ENCODE results near the gene C16orf89.
A peak's percentile ranks its signal among the peaks of the same experiment; 100 is the strongest.
"Not testable (repeated sequence)": the region's sequence is repeated elsewhere in the genome, so short reads cannot be mapped to it uniquely, and the experiment has no call there.

C16orf89 gene

DNA sequence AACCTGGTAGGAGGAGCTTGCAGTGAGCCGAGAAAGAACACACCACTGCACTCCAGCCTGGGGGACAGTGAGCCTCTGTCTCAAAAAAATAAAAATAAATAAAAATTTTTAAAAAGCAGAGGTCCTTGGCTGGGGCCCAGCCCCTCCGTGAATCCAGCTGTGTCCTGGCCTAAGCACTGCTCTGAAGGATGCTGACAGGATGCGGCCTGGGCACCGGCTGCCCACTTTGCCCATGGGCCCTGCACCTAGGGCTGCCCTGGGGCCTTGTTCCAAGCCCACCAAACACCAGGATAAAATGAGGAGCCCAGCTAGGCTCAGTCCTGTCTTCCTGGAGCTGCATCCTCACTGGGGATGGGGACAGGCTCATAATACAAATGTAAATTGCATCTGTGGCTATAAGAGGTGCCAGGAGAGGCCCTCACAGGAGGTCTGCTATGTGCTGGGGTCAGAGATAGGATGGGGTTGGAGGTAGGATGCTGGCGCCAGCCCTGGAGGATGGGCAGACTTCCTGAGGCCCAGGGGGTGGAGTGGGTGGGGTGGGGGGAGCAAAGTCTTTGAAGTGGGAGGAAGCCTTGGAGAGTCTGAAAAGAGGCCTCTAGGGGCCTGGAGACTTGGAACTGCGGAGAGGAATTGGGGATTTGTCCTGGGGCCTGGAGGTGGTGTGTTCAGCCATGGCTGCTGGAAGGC, 6.2 kb downstream of the C16orf89 start:
- no peak for DNase-seq

DNA sequence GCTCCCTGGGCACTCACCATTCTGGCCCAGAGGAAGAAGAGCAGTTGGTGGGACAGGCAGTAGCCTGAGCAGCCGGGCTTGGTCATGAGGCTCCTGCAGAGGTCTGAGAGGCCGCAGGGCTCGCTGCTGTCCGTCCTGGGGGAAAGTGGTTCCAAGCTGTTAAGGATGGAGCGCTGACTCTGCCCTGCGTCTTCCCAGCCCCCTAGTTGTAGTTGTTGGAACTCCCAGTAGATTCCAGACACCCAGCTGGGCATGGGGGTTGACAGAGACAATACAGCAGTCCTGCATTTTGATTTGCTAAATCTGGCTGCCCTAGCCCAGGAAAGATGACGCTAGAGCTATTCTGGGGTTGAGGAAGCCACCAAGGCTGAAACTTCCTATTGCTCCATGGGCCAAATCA, 7.3 kb downstream of the C16orf89 start:
- DNase-seq = no peak

DNA sequence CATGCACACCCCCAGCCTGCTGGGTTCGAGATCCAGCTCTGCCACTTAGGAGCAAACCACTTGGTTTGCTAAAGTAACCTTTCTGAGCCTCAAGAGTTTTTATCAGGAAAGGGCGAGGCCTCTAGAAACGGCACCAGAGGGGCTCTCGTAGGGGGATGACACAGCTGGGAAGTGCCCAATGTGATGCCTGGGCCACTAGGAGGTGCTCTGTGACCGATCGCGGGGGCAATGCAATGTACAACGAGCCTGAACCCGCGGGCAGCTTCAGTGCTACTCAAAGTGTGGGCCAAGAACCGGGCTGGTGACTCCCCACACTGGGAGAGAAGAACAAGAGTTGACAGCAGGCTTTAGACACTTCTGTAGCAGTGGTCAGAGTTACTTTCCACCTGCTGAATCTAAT, 9.4 kb downstream of the C16orf89 start:
- no peak for DNase-seq

DNA sequence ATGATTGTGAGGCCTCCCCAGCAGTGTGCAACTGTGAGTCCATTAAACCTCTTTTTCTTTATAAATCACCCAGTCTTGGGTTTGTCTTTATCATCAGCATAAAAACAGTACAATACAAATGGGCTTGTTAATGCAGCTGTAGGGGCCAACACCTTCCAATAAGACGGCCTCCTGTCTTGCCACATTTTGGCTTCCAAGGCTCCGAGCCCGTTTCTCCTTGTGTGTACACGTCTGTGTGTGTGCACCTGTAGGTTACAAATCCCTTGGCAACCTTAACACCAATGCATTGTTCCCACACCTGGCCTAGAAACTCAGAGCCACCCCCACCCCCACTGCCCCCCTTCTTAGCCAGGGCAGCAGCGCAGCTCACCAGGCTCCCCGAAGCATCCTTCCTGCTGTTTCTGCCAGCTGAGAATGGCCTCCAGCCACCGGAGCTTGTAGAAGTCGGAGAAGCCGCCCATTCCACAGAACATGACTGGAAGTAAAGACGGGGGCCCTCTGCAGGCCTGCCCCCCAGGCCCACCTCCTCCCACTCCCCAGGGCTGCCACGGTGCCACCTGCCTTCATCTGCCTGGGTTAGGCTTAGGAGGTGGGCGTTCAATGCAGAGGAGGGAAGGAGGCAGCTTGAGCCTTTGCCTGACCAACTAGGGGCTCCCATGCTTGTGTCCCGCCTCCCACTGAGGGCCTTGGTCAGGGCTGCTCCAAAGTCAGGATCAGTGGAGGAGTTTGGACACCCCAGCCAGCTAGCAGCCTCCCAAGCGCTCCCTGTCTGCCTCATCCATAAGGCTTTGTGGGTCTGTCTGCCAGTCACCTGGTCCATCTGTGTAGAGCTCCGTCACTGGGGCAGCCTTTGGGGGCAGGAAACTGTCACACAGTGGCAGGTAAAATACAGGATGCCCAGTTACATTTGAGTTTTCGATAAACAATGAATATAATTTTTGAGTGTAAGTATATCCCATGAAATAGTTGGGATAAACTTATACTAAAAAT, 10.6 kb downstream of the C16orf89 start:
- DNase-seq = no peak

DNA sequence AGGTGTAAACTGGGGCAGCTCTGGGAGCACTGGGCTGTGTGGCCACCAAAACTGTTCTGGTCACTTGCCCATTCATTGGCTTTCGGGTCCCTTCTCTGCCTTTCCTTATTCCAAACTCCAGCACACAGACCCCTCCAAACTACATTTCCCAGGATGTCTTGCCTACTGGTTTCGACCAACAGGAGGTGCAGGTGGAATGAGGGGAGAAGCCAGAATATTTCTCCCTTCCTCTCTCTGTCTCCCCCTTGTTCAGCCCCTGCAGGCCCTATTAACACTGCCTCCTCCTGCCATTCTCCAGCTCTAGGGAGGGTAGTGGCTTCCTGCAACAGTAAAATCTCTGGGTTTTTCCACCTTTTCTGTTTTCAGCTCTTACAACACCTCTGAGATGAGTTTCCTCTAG, 18.8 kb downstream of the C16orf89 start:
- DNase-seq = no peak

DNA sequence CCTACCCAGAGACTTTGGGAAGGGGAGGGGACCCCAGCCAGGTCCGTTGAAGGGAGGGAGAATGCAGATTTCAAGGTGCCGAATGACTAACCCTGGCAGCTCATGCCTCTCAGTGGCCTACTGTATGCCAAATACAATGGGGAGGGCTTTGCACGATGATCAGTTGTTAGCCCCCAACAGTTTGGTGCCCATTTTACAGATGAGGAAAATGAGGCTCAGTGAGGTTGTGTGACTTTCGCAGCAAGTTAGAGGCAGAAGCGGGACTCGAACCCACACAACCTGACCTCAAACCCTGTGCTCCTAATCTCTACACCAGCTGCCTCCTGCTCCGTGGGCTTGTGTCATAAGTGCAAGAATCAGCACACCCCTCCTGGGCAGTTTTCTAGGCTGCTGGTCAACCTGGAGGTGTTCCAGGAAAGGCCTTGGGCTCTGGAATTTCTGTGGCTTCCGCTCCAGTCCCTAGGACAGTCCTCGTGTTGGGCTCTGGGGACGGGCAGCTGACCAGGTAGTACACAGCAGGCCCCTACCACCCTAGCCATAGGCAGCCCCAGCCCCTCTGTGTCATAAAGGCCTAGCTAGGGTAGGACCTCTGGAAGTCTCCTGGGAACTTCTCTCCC, 20.1 kb downstream of the C16orf89 start:
- DNase-seq = no peak

DNA sequence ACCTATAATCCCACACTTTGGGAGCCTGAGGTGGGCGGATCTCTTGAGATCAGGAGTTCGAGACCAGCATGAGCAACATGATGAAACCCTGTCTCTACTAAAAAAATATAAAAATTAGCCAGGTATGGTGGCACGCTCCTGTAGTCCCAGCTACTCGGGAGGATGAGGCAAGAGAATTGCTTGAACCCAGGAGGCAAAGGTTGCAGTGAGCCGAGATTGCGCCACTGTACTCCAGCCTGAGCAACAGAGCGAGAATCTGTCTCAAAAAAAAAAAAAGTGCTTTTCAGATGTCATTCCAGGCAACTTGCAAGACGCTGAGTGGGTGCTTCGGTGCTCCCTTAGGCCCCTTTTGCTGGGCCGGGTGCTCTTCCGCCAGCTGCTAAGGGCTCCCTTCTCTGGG, 21.2 kb downstream of the C16orf89 start:
- not testable (repeated sequence) for DNase-seq

DNA sequence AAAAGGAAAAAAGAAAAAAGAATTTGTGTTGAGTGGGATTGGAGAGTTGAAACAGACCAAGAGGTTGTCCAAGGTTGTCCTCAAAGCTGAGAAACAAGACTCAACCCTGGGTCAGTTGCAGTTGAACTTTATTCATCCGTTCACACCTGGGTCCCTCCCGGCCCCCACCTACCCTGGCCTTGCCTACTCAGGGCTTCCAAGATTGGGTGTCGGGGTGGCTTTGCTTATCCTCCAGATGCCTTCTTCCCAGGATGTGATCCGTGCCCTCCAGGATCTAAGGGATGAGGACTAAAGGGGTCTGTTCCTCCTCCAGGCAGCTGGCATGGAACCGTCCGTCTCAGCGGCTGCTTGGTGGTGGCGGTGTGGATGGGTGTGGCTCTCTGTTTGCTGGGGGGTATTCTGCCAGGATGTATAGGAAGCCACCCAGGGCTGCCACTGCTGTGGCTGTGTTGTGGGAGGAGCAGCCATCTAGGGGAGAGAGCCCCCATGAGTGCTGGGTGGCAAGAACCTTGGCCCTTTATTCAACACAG, 21.7 kb downstream of the C16orf89 start:
- DNase-seq = no peak

DNA sequence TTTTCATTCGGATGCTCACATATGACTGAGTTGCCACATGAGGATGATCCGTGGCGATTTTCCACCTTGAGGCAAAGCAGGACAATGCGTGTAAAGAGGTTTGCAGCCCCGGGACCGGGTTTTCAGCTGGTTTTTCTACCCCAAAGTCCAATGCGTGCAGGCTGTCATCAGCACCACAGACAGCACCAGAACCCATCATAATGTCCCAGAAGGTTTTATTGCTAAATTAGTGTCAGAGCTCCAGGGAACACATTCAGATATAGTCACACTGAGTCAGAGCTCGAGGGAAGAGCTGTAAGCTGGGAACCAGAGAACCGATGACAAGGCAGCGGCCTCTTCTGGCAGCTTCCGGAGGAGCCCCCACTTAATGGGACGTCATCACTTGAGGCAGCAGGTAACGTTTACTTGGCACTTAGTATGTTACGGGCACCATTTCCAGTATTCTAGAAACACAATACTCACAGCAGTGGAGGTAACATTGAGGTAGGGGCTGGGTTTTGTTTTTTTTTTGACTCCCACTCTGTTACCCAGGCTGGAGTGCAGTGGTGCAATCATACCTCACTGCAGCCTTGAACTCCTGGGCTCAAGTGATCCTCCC, 23.1 kb downstream of the C16orf89 start:
- no peak for DNase-seq

DNA sequence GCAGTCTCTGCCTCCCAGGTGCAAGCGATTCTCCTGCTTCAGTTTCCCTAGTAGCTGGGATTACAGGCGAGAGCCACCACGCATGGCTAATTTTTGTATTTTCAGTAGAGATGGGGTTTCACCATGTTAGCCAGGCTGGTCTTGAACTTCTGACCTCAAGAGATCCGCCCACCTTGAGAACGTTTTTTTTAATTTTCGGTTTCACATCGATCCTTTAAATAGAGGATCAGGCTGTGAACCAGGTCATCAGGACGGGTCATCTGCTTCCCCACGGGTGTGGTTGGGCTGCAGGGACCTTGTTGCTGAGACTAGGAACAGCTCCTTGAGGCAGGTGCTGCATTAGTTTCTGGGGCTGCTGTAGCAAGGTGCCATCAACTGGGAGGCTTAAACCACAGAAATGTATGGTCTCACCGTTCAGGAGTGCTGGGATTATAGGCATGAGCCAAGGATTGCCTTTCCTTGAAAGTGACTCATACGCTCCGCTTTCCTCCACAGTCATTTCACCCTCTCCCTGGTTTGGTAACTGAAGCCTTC, 24.1 kb downstream of the C16orf89 start:
- no peak for DNase-seq

DNA sequence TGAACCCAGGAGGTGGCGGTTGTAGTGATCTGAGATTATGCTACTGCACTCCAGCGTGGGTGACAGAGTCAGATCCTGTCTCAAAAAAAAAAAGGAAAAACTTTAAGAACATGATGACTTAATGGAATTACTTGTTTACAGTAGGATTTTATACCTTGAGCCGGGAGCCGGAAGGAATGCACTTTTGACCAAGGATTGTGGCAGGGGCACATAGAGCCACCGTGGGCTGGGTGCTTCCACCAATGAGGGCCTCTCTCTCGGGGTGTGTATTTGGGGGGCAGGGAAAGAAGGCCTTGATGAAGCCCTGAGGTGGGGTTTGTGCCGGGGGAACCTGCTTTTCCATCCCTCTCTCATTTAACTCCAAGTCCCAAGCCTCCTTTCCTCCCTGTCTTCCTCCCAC, 25.3 kb downstream of the C16orf89 start:
- no peak for DNase-seq

DNA sequence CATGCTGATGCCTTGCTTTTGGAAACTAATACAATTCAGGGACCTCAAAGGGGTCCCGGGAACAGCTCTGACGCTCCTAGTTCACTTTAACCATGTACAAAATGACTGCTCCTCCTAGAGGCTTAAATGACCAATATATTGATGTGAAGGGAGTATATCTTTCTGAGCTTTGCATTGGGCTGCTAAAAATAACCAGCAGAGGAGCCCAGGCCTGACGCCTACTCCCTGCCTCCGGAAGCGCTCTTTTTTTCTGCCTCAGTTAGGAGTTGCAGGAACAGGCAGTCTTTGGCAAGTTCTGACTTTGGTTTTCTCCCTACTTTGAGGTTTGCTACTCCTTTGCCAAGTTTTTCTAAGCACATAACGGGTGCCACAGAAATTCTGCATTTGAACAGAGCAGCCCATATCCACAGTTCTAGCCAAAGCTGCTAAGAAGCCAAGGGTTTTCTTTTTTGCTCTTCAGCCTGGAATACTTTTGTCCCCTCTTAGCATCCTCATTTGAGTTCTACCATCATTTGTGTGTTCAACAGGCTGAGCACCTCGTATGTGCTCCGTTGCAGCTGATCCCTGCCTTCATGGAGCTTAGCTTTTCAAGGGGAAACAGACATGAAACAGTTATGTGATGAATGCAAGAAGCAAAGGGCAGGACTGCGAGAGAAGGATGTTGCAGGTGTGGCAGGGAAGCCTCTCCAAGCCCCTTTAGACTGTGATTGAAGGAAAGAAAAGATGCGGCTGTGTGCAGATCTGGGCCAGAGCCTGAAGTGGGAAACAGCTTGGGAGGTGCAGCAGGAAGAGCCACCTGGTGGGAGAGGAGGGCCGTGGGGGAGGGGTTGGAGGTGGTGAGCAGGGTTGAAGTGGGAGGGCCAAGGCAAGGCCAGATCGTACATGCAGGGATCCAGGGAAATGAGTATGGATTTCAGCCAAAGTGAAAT, 29.3 kb downstream of the C16orf89 start:
- no peak for DNase-seq

DNA sequence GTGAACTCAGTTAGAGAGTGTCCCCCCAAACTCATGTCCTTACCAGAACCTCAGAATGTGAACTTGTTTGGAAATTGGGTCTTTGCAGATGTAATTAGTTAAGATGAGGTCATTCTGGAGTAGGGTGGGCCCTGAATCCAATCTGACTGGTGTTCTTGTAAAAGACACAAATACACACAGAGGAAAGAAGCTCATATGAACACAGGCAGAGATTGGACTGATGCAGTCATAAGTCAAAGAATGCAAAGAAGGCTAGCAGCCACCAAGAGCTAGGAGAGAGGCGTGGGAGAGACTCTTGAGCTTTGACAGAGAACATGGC, 29.9 kb downstream of the C16orf89 start:
- DNase-seq = no peak

DNA sequence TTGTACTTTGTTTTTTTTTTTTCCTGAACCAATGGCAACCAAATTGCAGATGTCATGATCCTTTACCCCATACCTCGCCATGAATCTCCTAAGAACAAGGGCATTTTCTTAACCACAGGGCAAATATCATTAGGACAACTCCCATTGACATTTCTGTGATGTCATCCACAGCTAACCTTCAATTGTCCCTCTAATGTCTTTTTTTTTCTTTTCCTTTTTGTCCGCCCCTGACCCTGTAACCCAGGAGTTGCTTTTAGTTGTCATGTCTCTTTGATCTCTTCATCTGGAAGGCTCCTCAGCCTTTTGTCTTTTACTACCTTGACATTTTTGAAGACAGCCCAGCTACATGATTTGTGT, 31.6 kb downstream of the C16orf89 start:
- DNase-seq = no peak

DNA sequence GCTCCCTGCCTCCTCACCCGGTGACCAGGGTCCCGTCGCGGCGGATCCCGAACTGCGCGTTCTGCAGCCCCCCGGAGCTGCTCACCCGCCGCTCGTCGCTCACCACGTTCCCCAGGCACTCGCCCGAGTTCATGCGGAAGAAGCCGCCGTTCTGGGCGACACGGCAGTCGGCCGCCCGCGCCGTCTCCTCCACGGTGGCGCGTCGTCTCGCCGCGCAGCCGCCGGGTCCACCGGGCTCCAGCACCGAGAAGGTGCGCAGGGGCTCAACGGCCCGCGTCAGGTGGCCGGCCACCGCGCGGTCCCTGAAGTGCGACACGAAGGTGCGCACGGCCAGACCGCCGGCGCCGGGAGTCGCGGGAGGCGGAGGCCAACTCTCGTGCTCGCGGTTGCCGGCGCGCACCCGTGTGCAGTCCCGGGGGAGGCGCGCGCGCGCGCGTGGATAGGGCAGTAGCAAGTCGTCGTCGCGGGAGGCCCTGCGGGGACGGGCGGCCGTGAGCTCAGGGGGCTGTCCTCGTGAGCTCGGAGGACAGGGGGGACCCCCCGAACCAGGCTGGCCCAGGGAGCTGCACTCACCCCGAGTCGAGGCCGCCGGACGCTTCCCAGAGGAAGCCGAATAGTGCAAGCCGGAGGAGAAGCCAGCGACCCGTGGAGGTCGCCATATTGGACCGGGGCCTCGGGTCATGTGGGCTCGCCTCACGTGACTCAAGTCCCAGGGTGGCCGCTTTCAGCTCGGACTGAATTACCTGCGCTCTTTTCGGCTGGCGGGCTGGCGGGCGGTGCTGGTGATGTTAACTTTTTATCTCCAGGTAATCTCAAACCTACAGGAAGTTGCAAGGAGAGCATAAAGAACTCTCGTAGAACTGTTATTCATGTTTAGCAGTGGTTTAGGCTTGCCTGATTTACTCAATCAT, 32.2 kb downstream of the C16orf89 start, which contains the start of gene NAGPA:
Gene NAGPA, minus strand, starts transcription at position 680 of the 911 bp plus-strand sequence. Its CDS starts 21 bp downstream, at position 659.
- DNase-seq = peak; percentile 11

DNA sequence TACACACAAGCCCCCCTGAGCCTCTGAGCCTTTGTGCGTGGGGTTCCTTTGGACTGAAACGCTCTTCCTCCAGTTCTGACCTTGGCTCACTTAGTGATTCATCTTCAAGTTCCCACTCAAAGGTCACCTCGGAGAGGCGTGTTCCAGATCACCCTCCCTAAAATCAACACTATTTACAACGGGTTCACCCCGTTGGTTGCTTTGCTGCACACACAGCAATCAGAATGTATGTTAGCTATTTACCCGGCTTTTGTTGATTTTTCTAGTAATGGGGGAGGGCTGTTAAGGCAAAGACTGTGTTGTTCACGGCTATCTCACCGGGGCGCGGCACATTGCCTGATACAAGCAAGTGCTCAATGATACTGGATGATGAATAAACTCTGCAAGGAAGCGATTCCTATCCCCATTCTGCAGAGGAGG, 33.0 kb downstream of the C16orf89 start:
- no peak for DNase-seq

DNA sequence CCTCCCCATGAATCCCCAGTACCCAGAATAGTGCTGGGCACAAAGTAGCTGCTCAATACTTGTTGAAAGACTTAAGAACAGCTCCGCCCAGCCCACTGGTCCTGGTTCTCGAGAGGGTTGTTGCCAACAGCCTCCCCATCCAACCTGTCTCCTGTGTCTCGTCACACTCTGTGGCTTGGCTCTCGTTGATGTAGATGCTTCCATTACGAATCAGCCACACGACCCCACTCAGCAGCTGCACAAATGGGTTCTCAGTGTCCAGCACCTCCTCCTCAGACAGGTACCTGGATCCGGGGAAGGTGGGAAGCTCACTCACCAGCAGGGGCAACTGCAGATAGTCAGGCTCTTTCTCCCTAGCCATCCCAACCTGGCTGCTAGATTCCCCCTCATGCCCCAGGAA, 34.2 kb downstream of the C16orf89 start:
- no peak for DNase-seq

DNA sequence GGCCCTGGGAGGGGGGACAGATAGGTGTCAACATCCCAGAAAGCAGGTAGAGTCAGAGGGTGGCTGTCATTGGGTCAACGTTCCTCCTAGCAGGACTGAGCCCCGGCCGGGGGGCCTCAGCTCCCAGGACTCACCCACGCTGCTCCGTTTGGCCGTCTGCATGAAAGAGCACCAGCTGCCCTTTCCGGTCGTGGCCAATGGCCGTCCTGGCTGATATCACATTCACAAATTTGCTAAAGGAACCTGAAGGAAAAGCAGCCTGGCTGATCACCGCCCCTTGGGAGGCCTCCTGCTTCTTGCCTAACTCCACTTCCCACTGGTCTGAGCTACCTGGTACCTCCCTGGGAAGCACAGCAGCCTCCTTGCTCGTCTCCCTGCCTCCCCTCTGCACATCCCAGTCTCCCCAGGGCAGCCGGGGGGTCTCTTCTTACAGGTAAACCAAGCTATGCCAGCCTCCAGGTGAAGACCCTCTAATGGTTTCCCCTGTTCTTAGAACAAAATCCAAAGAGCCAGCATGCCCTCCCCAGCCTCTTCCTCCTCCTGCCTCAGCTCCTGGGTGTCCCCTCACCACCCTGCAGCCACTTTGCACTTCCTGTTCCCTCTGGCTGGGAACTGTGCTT, 35.4 kb downstream of the C16orf89 start:
- no peak for DNase-seq

DNA sequence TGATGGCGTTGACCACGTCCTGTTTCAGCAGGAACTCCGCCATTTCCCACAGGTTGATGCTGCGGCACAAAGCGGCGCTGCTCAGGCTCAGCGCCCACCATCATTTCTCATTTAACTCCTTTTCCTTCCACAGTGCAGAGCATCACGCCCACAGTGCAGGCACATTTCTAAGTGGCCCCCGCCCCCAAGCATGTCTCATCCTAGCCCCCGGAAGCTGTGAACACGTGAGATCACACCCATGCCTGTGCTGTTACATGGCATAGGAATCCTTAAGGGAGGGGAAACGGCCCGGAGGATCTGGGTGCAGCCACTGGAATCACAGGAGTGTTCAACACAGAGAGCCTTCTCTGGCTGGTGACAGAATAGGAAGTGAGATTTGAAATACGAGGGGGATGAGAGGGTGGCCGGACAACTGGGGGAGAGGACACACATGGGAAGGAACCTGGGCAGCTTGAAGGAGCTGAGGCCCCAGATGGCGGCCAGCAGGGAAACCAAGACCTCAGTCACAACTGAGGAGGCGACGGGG, 36.7 kb downstream of the C16orf89 start:
- no peak for DNase-seq

Data from NCI-H1694 treated with DMSO at 0.1 percent for 48 hours (cell line).